Parathyroid adenoma (tissue), 2 donors: ENCODE measurements around the gene NMT2.

ENCODE experiments used
- H2AFZ ChIP-seq: fragments of 300-600 bp; sonication (generic); one replicate; pipeline ENCODE4 v1.7.0; 2017; ENCODE audit warnings: antibody characterized with exemption, mild to moderate bottlenecking
- H3K27ac ChIP-seq: fragments of 300-600 bp; sonication (generic); one replicate; pipeline ENCODE4 v1.7.0; 2017
- H3K27me3 ChIP-seq: fragments of 300-600 bp; sonication (generic); one replicate; pipeline ENCODE4 v1.7.0; 2017; ENCODE audit warnings: low read length; ENCODE audit not compliant: control insufficient read depth, insufficient read depth
- H3K36me3 ChIP-seq: fragments of 300-600 bp; sonication (generic); one replicate; pipeline ENCODE4 v1.7.0; 2017; ENCODE audit warnings: low read length; ENCODE audit not compliant: control insufficient read depth, insufficient read depth
- H3K4me1 ChIP-seq: fragments of 300-600 bp; sonication (generic); one replicate; pipeline ENCODE4 v1.7.0; 2017; ENCODE audit warnings: control low read depth
- H3K4me2 ChIP-seq: fragments of 300-600 bp; sonication (generic); one replicate; pipeline ENCODE4 v1.7.0; 2017; ENCODE audit warnings: low read length
- H3K4me3 ChIP-seq: fragments of 300-600 bp; sonication (generic); one replicate; pipeline ENCODE4 v1.7.0; 2017; ENCODE audit warnings: low read depth, low read length
- H3K79me2 ChIP-seq: fragments of 300-600 bp; sonication (generic); one replicate; pipeline ENCODE4 v1.7.0; 2017; ENCODE audit warnings: control low read depth
- H3K9ac ChIP-seq: fragments of 300-600 bp; sonication (generic); one replicate; pipeline ENCODE4 v1.7.0; 2017; ENCODE audit warnings: mild to moderate bottlenecking
- H3K9me3 ChIP-seq: fragments of 300-600 bp; sonication (generic); one replicate; pipeline ENCODE4 v1.7.0; 2017; ENCODE audit warnings: low read length; ENCODE audit not compliant: control insufficient read depth
- CTCF ChIP-seq: fragments of 300-600 bp; sonication (generic); IDR thresholded peaks from one replicate; pipeline ENCODE4 v1.7.0; 2017; ENCODE audit warnings: antibody characterized with exemption, mild to moderate bottlenecking
- donor health status: primary hyperparathyroidism.

NMT2 gene

GRCh38 chr10:15201589-15202300 is 33.3 kb upstream of the NMT2 start:
- H2AFZ ChIP-seq, result no peak overlapping the region
- no peak overlapping the region for H3K27ac ChIP-seq
- H3K4me1 ChIP-seq, result peaks cover 2% of the 10 kb centered on the region

GRCh38 chr10:15200626-15201025 is 32.1 kb upstream of the NMT2 start:
- no peak overlapping the region for H2AFZ ChIP-seq
- no peaks in the 10 kb centered on the region for H3K36me3 ChIP-seq
- H3K79me2 ChIP-seq, result no peaks in the 10 kb centered on the region
- H3K4me2 ChIP-seq, result no peak overlapping the region
- no peak for TF ChIP-seq CTCF
- no peak overlapping the region for H3K9ac ChIP-seq
- H3K27me3 ChIP-seq, result no peaks in the 10 kb centered on the region
- peaks cover 2% of the 10 kb centered on the region for H3K4me1 ChIP-seq
- no peaks in the 10 kb centered on the region for H3K9me3 ChIP-seq
- H3K27ac ChIP-seq, result no peak overlapping the region
- no peak overlapping the region for H3K4me3 ChIP-seq

More at GRCh38 chr10:15201589-15202300, 33.3 kb upstream of the NMT2 start:
- Histone ChIP-seq H3K27me3 (no peaks in the 10 kb centered on the region), H3K4me2 (no peak overlapping the region), H3K79me2 (no peaks in the 10 kb centered on the region), H3K9me3 (no peaks in the 10 kb centered on the region), H3K36me3 (no peaks in the 10 kb centered on the region), H3K9ac (no peak overlapping the region), H3K4me3 (no peak overlapping the region)
- TF ChIP-seq CTCF, result no peak

GRCh38 chr10:15197911-15198310 is 29.4 kb upstream of the NMT2 start:
- Histone ChIP-seq H3K9me3 (no peaks in the 10 kb centered on the region), H3K4me1 (peaks cover 2% of the 10 kb centered on the region), H3K4me2 (no peak overlapping the region), H3K9ac (no peak overlapping the region), H3K79me2 (no peaks in the 10 kb centered on the region), H3K27me3 (no peaks in the 10 kb centered on the region), H2AFZ (no peak overlapping the region), H3K27ac (no peak overlapping the region), H3K4me3 (no peak overlapping the region), H3K36me3 (no peaks in the 10 kb centered on the region)
- TF ChIP-seq CTCF, result no peak

- H3K27me3 ChIP-seq, result no peaks in the 10 kb centered on the region
- no peak overlapping the region for H3K4me2 ChIP-seq
- peaks cover 2% of the 10 kb centered on the region for H3K4me1 ChIP-seq
- H3K4me3 ChIP-seq, result no peak overlapping the region
- no peaks in the 10 kb centered on the region for H3K9me3 ChIP-seq
- H3K27ac ChIP-seq, result no peak overlapping the region
- H3K36me3 ChIP-seq, result no peaks in the 10 kb centered on the region
- no peak for TF ChIP-seq CTCF
- H2AFZ ChIP-seq, result no peak overlapping the region
- H3K79me2 ChIP-seq, result no peaks in the 10 kb centered on the region
- no peak overlapping the region for H3K9ac ChIP-seq
Measured at GRCh38 chr10:15197276-15197675, 28.8 kb upstream of the NMT2 start.
